ENCODE measurements around the gene B3GAT1. TPM values are rescaled to one million over a fixed set of nuclear protein-coding genes. Genes with fewer than 3 reads are reported as not detected.
A peak's percentile ranks its signal among the peaks of the same experiment; 100 is the strongest.

Gene B3GAT1
- total RNA-seq, 1 donor from 2014 or later: 1.4 TPM

GRCh38 chr11:134366254-134366653 is 45.8 kb downstream of the B3GAT1 start:
- intact Hi-C loops (cut with DNase I): no loop called here
- no peak for DNase-seq

DNA sequence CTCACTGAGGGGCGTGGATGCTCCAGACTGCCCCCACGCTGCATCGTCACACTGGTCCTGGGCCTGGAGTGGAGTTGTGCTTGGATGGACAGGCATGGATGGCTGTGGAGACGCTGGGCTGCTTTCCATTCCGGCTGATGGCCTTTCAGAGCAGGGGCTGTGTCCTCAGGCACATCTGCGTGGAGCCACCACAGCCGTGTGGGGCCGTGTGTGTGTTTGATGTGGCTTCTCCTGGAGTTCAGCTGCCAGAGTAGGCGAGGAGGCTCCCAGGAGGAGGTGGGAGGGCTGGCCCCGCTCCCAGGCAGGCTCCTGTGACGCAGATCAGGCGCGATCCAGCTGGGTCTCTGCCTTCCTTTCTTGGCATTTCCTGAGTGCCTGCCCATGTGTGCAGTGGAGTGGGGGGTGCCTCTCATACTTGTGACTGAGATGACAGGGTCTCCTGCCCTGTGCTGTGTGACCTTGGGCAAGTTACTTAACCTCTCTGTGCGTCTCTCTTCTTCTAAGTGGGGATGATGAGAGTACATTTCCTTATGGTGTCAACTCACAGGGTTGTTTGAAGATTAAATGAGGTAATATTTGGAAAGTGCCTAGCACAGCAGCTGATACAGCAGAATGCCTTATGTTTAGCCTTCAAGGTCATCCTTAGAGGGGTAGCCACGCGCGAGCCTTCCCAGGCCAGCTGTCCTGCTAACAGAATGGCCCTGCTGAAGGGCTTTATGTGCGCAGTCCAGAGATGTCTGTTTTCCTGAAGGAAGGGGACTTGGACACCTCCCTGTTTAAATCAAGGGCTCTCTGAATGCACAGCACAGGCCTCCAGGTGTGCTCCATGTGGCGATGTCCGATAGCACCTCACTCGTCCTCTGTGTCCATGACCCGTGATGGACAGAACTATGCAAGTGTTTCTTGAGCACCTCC is 46.8 kb downstream of the B3GAT1 start:
- no peaks in the 10 kb centered on the region for H3K27me3 ChIP-seq (ENCODE audit: low read depth)
- no peaks in the 10 kb centered on the region for H3K9me3 ChIP-seq
- DNase-seq: no peak
- H3K36me3 ChIP-seq: no peaks in the 10 kb centered on the region
- intact Hi-C loops (cut with DNase I): no loop called here
- H3K4me3 ChIP-seq: no peak overlapping the region
- no peak for ATAC-seq
- peaks cover 2% of the 10 kb centered on the region for H3K4me1 ChIP-seq
- H3K27ac ChIP-seq: no peak overlapping the region
- no peak for TF ChIP-seq CTCF (IDR thresholded peaks at IDR 0.05)

More at GRCh38 chr11:134366254-134366653, 45.8 kb downstream of the B3GAT1 start:
- no peak overlapping the region for H3K4me3 ChIP-seq
- no peak for TF ChIP-seq CTCF (IDR thresholded peaks at IDR 0.05)
- no peaks in the 10 kb centered on the region for H3K27me3 ChIP-seq (ENCODE audit: low read depth)
- H3K9me3 ChIP-seq: no peaks in the 10 kb centered on the region
- no peaks in the 10 kb centered on the region for H3K36me3 ChIP-seq
- no peaks in the 10 kb centered on the region for H3K4me1 ChIP-seq
- ATAC-seq: no peak
- no peak overlapping the region for H3K27ac ChIP-seq

- DNase-seq (peak; percentile 36), ATAC-seq (no peak)
- Histone ChIP-seq H3K4me1 (peaks cover 6% of the 10 kb centered on the region), H3K9me3 (no peaks in the 10 kb centered on the region), H3K27ac (no peak overlapping the region), H3K27me3 (ENCODE audit: low read depth) (no peaks in the 10 kb centered on the region), H3K4me3 (no peak overlapping the region), H3K36me3 (no peaks in the 10 kb centered on the region)
- intact Hi-C loops (cut with DNase I): no loop called here
- no peak for TF ChIP-seq CTCF (IDR thresholded peaks at IDR 0.05)
Measured at GRCh38 chr11:134364261-134364660, 47.8 kb downstream of the B3GAT1 start.

- no peak for TF ChIP-seq CTCF (IDR thresholded peaks at IDR 0.05)
- Histone ChIP-seq H3K36me3 (no peaks in the 10 kb centered on the region), H3K9me3 (no peaks in the 10 kb centered on the region), H3K27ac (no peak overlapping the region), H3K4me1 (peaks cover 6% of the 10 kb centered on the region), H3K4me3 (no peak overlapping the region), H3K27me3 (ENCODE audit: low read depth) (no peaks in the 10 kb centered on the region)
- ATAC-seq: no peak
- intact Hi-C loops (cut with DNase I): no loop called here
- DNase-seq: peak; percentile 7
Measured at GRCh38 chr11:134363592-134363991, 48.5 kb downstream of the B3GAT1 start.

GRCh38 chr11:134363161-134363560 is 48.9 kb downstream of the B3GAT1 start:
- Histone ChIP-seq H3K4me3 (no peak overlapping the region), H3K36me3 (no peaks in the 10 kb centered on the region), H3K9me3 (no peaks in the 10 kb centered on the region), H3K27ac (no peak overlapping the region), H3K27me3 (ENCODE audit: low read depth) (no peaks in the 10 kb centered on the region), H3K4me1 (peaks cover 6% of the 10 kb centered on the region)
- DNase-seq (peak; percentile 30), ATAC-seq (no peak)
- intact Hi-C loops (cut with DNase I): no loop called here
- no peak for TF ChIP-seq CTCF (IDR thresholded peaks at IDR 0.05)
